GM19043 (cell line): Measurements from ENCODE around the gene MLH1.

ENCODE experiments used
- ATAC-seq: cut with Tn5 transposase; IDR thresholded peaks from one replicate; pipeline ENCODE4 v1.9.1; 2021; ENCODE audit warnings: low read depth; ENCODE audit not compliant: unreplicated experiment

The MLH1 gene

GRCh38 chr3:37082317-37082716, 89.0 kb downstream of the MLH1 start:
- no peak for ATAC-seq

GRCh38 chr3:37086918-37087317, 93.6 kb downstream of the MLH1 start:
- ATAC-seq = no peak

DNA sequence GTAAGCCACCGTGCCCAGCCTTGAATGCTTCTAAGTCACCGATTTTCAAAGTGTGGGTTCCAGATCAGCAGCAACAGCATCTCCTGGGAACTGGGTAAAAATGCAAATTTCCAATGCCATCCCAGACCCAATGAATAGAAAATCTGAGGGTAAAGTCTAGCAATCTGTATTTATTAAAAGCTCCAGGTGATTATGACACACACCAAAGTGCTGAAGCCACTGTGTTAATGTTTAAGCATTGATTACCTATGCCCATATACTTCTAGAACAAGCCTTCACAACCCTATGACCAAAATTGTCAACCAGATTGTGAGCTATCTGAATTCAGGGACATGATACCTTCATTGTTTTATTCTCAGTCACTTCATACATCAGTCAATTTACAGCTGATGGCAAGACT, 94.6 kb downstream of the MLH1 start:
- ATAC-seq = no peak

GRCh38 chr3:37092484-37092883, 99.2 kb downstream of the MLH1 start:
- no peak for ATAC-seq

DNA sequence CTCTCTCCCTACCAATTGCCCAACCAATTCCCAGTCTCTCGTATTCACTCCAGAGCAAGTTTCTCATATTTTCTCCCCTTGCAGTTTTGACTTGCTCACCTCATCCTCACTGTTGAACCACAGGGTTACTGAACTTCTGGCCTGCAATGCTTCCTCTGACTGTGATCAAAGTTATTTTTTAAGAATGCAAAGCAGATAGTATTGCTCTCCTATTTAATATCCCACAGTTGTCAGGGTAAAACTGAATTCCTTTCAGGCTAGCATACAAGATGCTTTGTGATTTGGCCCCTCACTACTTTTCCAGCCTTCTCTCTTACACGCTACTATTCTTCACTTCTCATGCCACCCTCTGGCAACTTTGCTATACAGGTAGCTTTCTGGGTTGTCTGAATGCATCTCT, 100.2 kb downstream of the MLH1 start:
- ATAC-seq = no peak

DNA sequence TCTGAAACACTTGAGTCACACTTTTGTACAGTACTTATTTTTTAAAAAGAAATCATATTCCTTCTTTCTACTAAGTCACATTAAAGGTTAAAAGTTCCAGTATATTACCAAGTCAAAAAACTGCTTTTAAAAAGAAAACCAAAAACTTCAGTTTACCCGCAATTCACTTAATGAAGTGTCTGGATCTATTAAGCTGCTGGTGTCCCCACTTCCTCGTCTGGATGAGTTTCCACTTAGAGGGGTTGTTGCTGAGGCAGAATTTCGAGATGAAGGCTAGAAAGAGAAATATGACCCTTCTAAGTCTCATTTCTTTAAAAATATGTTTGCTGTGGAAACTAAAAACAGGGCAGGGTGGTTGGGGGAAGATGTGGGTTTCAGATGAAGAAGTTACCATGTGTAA, 101.3 kb downstream of the MLH1 start:
- no peak for ATAC-seq

- ATAC-seq = no peak
Observed at GRCh38 chr3:37096288-37096687, 103.0 kb downstream of the MLH1 start.

DNA sequence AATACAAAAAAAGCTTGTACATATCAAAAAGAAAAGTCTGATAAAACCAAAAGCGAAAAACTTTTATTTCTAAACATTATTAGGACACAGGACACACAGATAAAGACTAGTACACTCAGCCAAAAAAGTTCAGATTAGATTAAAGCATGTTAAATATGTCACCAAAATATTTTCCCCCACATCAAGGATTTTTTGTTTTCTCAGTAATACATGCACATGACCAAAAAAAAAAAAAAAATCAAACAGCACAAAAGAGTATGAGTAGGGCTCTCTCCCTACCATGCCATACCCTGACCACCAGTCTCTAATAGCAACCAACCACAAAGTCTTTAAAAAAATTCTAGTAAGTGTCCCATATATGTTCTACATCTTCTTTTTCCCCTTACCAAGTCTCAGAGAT, 103.7 kb downstream of the MLH1 start:
- no peak for ATAC-seq

GRCh38 chr3:37097776-37098175, 104.5 kb downstream of the MLH1 start:
- ATAC-seq = no peak

GRCh38 chr3:37098884-37099283, 105.6 kb downstream of the MLH1 start:
- no peak for ATAC-seq

DNA sequence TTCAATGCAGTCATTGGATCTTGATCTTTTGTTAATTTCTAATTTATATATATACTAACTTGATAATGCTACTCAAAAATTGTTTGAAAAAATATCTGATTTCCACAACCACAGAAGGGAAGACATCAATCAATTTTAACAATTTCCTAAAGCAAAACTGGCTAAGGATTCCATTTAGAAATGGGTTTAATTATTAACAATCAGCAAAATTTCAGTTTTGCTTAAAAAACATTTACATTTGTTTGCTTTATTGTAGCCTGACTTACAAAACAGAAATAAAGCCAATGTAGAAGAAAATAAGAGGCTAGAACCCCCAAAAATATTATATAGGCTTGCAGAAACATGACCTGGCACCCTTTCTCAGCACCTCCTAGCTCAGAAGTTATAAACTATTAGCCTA, 106.2 kb downstream of the MLH1 start:
- ATAC-seq = no peak

DNA sequence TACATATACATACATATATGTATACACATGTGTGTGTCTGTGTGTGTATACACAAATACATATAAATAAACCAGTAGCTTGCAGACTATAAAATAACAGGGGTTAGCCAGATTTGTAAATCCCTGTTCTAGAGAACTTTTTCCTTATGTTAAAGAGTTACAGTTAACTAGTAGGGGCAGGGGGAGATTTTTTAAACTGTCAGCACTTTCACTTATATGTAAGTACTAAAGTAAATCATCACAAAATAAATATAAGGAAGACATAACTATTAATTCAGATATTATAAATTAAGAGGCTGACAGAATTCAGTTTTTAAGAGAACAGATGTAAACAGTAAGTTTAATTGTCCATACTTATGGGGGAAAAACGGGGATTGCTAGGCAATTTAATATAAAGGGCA, 107.1 kb downstream of the MLH1 start:
- ATAC-seq = no peak
